Bronchial epithelial cell (primary cell): ENCODE measurements around the gene ZRANB3. TPM values are rescaled to one million over a fixed set of nuclear protein-coding genes. Genes with fewer than 3 reads are reported as not detected.
A peak's percentile ranks its signal among the peaks of the same experiment; 100 is the strongest.

Source experiments
- DNase-seq: peaks from one replicate; pipeline ENCODE4 v3.0.0-alpha.2; 2010; ENCODE audit warnings: low read depth
- FAIRE-seq: peaks from 2 replicates; lab custom pipeline; 2011; peaks lifted over from hg19 to GRCh38; lab: Jason Lieb, UNC
- H3K27me3 ChIP-seq: 2 replicates; pipeline ENCODE4 v1.5.1; 2011; ENCODE audit warnings: low read length; ENCODE audit not compliant: control insufficient read depth, insufficient read depth
- H3K36me3 ChIP-seq: 2 replicates; pipeline ENCODE4 v1.5.1; 2011; ENCODE audit warnings: low read length; ENCODE audit not compliant: control insufficient read depth, insufficient read depth
- H3K4me3 ChIP-seq: 2 replicates; pipeline ENCODE4 v1.5.1; 2011; ENCODE audit warnings: mild to moderate bottlenecking, low read depth, low read length, control low read depth
- total RNA-seq: library from RNA; depleted of rRNA; stranded (reverse); fragments of >200 nt; gene quantifications from 2 replicates; pipeline ENCODE4 v1.2.1, GENCODE V29; 2014
- TF ChIP-seq, protein P1 (sequence below): IDR thresholded peaks from 2 replicates; pipeline ENCODE4 v1.5.1; 2011; ENCODE audit warnings: mild to moderate bottlenecking, moderate library complexity, low read length, control low read depth, inconsistent platforms; ENCODE audit not compliant: insufficient read depth, severe bottlenecking

Gene ZRANB3
- total RNA-seq, 1 donor from 2014 or later: 5.5 TPM

DNA sequence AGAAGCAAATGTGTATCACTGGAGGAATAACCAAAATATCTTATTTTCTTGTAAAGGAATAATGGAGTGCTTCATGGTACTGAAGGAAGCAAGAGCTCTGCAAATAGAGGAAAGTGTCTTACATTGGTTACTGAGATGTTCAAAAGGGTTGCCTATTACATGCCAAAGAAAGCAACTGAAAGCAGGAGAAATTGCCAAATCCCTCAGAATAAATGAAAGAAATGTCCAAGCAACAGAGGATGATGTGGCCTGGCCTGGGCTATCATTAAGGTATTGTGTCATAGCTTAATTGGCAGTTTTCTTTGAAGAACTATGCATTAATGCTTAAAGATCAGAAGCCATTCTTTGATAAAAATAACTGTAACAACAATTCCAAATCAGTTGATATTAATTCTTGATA, 305.2 kb downstream of the ZRANB3 start:
- DNase-seq: no peak
- Histone ChIP-seq H3K4me3 (no peak overlapping the region), H3K36me3 (no peaks in the 10 kb centered on the region), H3K27me3 (no peaks in the 10 kb centered on the region)
- TF ChIP-seq, protein P1, sequence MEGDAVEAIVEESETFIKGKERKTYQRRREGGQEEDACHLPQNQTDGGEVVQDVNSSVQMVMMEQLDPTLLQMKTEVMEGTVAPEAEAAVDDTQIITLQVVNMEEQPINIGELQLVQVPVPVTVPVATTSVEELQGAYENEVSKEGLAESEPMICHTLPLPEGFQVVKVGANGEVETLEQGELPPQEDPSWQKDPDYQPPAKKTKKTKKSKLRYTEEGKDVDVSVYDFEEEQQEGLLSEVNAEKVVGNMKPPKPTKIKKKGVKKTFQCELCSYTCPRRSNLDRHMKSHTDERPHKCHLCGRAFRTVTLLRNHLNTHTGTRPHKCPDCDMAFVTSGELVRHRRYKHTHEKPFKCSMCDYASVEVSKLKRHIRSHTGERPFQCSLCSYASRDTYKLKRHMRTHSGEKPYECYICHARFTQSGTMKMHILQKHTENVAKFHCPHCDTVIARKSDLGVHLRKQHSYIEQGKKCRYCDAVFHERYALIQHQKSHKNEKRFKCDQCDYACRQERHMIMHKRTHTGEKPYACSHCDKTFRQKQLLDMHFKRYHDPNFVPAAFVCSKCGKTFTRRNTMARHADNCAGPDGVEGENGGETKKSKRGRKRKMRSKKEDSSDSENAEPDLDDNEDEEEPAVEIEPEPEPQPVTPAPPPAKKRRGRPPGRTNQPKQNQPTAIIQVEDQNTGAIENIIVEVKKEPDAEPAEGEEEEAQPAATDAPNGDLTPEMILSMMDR: no peak
- FAIRE-seq: no peak

DNA sequence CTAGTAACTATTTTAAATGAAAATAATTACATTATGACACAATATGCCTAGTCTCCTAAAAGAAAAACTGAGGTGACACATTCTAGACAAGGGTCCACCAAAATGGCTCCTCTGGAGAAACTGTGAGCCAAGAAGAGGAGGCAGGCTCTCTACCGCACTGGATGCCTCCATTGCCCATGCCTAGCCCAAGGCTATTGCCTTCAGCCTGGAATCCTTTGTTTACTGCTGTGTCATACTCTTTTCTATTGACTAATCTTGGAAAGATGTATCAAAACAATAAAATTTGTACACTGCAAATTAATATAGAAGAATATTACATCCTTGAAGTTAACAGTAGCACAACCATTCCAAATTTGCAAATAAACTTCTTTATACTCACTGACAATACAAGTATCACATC, 311.8 kb downstream of the ZRANB3 start:
- Histone ChIP-seq H3K4me3 (no peak overlapping the region), H3K36me3 (no peaks in the 10 kb centered on the region), H3K27me3 (no peaks in the 10 kb centered on the region)
- DNase-seq (peak; percentile 18), FAIRE-seq (no peak)
- TF ChIP-seq, protein P1: no peak

DNA sequence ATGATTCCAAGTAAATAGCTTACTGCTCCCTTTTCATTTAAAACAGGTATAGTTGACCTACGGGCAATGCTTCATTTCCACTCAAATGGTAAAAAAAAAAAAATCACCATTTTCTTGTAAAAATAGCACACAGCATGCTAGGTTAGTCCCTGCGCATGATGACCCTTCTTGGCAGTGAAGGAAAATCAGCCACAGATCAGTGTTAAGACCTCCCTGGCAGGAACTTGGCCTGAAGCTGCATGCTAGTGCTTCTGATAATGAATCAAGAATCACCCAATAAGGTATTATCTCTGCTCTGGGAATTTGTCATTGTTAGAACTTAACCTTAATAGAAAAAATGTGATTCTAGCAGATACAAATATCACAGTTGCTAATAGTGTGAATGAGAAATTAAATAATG, 312.6 kb downstream of the ZRANB3 start:
- no peaks in the 10 kb centered on the region for H3K27me3 ChIP-seq
- FAIRE-seq (no peak), DNase-seq (no peak)
- TF ChIP-seq, protein P1: no peak
- no peak overlapping the region for H3K4me3 ChIP-seq
- no peaks in the 10 kb centered on the region for H3K36me3 ChIP-seq

DNA sequence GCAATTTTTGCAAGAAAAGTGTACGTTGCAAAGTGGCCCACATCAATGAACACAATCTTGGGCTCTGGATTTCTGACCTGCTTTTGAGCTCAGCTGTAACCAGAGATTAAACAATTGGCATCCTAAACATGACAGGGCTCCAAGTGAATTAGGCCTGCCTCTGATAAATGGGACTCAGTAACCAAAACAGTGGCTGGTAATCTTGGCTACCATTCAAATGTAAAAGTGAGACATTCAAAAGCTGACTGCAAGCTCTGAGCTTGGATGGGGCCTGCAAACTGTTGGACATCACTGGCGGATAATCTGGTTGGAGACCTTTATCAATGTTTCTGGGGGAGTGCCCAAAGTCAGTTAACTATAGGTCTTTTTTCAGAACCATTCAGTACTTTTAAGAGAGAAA, 318.3 kb downstream of the ZRANB3 start:
- Histone ChIP-seq H3K4me3 (no peak overlapping the region), H3K27me3 (no peaks in the 10 kb centered on the region), H3K36me3 (no peaks in the 10 kb centered on the region)
- TF ChIP-seq, protein P1: no peak
- no peak for DNase-seq
- no peak for FAIRE-seq

DNA sequence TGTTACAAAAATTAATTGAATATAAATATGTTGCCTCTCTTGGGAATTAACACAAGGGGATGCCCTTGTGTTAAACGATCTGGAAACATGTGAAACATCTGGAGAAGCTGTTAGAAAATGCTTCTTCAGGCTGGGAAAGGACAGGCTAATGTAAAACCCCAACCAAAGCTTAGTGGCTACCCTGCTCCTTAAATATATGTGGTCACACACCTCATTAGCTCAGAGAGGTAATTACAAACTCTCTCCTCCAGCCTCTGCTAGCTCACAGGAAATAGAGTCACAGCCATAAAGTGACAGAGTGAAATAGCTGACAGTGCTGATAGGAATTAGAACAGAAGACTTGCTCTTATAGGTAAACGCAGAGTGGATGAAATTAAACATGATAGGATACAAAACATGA, 323.0 kb downstream of the ZRANB3 start:
- FAIRE-seq: no peak
- TF ChIP-seq, protein P1: no peak
- DNase-seq: no peak
- Histone ChIP-seq H3K27me3 (no peaks in the 10 kb centered on the region), H3K36me3 (no peaks in the 10 kb centered on the region), H3K4me3 (no peak overlapping the region)

DNA sequence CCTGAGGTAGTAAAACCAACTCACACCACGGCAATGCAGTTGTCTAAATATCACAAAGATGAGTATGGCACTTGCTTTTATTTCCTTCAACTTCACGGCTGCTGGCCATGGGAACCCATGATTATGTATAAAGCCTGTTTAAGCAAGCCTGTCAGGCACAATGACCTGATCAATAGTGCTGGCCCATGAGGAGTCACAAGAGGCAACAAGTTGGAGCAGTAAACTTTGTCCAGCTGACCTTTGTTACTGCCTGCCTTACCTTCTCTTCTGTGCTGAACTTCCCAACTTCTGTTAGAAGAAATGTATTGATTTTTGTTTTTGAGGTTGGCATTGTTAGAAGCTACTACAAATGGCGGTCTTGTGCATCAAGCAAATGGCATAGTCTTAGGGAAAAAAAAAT, 327.1 kb downstream of the ZRANB3 start:
- FAIRE-seq (no peak), DNase-seq (no peak)
- H3K4me3 ChIP-seq: no peak overlapping the region
- H3K36me3 ChIP-seq: no peaks in the 10 kb centered on the region
- TF ChIP-seq, protein P1: no peak
- H3K27me3 ChIP-seq: no peaks in the 10 kb centered on the region
